Activated T-cell treated with anti-CD3 and anti-CD28 coated beads for 48 hours (primary cell): ENCODE measurements around the gene ZNF142.
A peak's percentile ranks its signal among the peaks of the same experiment; 100 is the strongest.
"Not testable (repeated sequence)": the region's sequence is repeated elsewhere in the genome, so short reads cannot be mapped to it uniquely, and the experiment has no call there.

Experiments used
- DNase-seq: peaks from one replicate; pipeline ENCODE4 v3.0.0-alpha.2; 2020; ENCODE audit warnings: low read depth

ZNF142 gene, protein sequence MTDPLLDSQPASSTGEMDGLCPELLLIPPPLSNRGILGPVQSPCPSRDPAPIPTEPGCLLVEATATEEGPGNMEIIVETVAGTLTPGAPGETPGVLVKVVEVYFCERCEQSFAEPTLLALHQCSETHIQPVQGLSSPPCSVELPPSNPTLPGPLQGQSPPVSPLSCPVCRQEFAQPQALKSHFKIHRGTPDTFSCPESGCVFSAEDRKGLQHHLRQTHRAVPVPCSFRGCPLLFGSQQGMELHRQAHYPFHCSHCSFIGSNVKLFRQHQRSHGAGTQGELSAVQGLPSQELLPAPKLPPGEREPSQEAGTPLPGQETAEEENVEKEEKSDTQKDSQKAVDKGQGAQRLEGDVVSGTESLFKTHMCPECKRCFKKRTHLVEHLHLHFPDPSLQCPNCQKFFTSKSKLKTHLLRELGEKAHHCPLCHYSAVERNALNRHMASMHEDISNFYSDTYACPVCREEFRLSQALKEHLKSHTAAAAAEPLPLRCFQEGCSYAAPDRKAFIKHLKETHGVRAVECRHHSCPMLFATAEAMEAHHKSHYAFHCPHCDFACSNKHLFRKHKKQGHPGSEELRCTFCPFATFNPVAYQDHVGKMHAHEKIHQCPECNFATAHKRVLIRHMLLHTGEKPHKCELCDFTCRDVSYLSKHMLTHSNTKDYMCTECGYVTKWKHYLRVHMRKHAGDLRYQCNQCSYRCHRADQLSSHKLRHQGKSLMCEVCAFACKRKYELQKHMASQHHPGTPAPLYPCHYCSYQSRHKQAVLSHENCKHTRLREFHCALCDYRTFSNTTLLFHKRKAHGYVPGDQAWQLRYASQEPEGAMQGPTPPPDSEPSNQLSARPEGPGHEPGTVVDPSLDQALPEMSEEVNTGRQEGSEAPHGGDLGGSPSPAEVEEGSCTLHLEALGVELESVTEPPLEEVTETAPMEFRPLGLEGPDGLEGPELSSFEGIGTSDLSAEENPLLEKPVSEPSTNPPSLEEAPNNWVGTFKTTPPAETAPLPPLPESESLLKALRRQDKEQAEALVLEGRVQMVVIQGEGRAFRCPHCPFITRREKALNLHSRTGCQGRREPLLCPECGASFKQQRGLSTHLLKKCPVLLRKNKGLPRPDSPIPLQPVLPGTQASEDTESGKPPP (N-terminal part only)

DNA sequence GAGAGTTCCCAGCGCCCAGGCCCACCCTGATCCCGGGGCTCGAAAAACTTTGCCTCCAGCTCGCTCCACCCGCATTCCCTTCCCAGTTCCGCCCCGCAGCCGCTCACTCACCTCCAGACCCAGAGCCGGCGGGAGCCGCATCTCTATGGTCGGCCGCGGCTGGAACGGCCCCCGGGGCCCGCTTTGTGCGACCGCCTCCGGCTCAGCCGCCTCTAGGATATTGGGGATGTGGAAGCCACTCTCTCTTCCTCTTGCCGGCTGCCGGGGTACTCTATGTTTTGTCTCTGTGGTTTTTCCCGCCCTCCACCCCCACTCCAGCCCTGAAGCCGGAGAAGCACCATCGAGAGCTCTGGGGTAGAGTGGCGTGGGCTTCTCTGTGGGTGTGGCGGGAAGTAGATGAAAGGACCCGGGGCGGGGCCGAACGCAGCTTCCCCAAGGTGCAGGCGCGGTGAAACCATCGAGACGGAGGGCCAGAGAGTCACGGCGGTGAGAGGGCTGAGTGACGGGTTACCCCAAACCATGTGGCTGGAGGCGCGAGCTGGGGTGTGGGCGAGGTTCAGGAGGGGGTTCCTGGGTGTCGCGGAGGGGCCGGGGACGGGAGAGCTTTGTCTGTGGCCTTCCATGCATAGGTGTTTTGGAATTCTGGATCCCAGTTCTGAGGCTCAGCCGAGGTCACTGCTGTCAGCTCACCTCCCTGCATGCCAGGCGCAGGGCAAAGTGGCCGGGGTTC lies at the start of gene ZNF142, which contains the start of gene BCS1L:
ZNF142 (minus strand) TSS at position 366 of the 730 bp plus-strand sequence. CDS start 3,194 bp downstream, outside the sequence.
BCS1L (plus strand) TSS at position 426 of the 730 bp plus-strand sequence. CDS start 1,305 bp downstream, outside the sequence.
- peak; percentile 94 for DNase-seq

DNA sequence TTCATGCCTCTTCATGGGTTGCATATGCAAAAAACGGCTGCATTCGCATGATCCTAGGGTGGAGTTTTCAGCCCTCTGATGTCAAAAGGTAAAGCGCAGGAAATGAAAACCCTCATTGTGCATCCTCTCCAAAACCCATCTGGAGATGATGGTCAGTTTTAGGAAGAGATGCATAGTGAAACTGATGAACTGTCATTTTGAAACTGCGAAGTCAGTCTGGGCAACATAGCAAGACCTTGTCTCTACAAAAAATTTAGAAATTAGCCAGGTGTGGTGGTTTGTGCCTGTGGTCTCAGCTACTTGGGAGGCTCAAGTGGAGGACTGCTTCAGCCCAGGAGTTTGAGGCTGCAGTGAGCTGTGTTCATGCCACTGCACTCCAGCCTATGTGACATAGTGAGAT lies 48.7 kb upstream of the ZNF142 start:
- DNase-seq: no peak

DNA sequence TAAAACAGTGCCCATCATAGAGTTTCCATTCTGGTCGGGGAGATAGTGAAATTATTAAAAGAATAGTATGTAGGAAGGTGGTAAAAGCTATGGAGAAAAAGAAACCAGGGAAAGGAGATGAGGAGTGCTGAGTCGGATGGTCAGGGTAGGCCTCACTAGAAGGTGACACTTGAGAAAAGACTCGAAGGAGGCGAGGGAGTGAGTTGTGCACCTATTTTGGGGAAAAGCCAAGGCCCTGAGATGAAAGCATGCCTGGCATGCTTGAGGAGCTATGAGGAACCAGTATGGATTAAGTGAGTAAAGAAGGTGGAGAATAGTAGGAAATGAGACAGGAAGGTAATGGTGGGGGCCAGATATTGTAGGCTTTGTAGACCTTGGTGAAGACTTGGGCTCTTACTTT lies 43.9 kb upstream of the ZNF142 start:
- DNase-seq: no peak

DNA sequence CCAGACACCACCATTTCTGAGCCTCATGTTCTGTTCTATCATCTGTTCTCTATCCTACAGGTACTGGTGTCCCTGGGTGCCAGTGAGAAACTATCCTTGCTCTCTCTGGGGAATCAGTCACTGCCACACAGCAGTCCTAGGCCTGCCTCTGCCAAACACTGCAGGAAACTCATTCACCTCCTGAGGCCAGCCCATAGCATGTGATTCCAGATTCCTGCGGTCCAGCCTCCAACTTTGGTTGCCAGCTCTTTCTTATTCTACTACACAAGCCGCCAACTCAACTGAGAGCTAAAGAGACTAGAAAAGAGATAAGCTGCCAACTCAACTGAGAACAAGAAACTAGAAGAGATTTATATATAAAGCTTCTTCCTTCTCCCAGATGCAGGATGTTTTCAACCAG lies 42.4 kb upstream of the ZNF142 start:
- no peak for DNase-seq

DNA sequence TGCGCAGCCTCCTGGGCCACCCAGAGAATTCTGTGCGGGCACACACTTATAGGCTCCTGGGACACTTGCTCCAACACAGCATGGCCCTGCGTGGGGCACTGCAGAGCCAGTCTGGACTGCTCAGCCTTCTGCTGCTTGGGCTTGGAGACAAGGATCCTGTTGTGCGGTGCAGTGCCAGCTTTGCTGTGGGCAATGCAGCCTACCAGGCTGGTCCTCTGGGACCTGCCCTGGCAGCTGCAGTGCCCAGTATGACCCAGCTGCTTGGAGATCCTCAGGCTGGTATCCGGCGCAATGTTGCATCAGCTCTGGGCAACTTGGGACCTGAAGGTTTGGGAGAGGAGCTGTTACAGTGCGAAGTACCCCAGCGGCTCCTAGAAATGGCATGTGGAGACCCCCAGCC lies 39.5 kb upstream of the ZNF142 start:
- no peak for DNase-seq

DNA sequence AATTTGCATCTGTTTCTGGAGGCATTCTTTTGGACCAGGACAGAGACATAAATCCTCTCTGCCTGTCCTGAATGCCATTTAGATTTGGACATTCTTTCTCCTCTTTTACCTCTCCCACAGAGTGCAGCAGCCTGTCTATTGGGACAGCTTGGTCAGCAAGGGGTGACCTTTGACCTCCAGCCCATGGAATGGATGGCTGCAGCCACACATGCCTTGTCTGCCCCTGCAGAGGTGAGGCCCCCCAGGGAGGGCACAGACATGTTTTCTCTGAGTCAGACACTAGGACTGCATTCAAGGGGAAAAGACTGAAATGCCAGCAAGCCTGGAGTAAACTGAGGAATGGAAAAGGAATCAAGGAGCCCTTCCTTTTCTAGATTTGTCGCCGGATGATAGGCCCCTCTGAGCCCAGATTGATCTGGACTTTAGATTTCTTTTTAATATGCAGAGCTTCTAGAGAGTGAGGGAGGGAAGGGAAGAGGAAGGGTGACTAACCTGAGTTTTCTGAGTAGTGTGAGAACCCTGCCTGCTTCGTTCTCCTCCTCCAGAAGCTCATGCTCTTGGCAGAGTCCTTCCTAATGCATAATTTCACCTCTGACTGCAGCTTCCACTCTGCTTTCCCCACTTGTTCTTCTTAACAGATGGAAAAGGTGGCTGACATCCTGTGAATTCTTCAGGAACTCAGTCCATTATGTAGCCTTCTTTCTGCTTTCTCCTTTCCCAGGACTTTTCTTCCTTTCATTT lies 35.2 kb upstream of the ZNF142 start:
- no peak for DNase-seq

DNA sequence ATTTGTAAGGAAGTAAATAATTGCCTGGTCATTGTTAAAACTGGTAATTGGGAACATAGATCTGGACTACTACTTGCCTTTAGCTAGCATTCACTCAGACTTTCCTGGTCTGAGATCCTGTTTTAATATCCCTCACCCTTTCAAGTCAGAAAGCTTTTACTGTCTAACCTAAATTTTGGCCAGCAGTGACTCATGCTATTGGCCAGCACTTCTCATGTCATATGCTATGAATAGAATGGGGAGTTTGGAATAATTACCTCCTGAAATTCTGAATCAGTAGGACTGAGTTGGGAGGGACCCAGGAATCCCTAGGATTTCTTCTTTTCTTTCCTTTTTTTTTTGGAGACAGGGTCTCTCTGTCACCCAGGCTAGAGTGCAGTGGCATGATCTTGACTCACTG lies 31.8 kb upstream of the ZNF142 start:
- DNase-seq: no peak

DNA sequence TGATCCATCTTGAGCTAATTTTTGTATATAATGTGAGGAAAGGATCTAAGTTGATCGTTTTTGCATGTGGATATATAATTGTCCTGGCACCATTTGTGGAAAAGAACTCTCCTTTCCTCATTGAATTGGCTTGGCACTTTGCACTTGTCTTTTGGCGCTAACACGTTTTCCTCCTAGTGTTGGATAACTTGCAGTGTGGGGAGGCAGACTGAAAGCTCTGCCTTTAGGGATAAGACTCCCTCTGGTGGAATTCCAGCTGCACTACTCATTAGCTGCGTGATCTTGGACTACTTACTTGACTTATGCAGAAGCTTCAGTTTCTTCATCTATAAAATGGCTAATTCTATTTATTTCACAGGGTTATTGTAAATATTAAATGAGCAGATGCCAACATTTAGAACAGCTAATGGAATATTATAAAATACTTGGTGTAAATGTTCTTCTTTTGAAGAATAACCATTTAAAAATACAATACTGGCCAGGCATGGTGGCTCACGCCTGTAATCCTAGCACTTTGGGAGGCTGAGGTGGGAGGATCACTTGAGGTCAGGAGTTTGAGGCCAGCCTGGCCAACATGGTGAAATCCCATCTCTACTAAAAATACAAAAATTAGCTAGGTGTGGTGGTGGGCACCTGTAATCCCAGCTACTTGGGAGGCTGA lies 28.1 kb upstream of the ZNF142 start:
- not testable (repeated sequence) for DNase-seq

DNA sequence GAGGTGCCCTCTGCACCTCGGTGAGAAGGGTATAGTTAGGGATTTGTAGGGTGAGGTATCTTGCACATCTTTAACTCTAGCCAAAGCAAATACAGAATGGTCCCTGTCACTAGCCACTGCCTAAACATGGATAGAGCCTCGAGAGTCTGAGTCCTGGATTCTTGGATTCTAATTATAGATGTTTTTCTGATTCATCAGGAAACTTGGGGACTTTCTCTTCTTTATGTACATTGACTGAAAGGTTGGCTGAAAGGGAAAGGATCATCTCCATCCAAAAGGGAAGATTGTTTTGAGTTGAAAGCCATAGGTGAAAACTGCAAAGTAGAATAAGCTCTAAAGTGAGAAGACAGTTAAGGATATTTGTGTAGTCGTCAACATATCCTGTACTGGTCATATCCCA lies 20.6 kb upstream of the ZNF142 start:
- no peak for DNase-seq

DNA sequence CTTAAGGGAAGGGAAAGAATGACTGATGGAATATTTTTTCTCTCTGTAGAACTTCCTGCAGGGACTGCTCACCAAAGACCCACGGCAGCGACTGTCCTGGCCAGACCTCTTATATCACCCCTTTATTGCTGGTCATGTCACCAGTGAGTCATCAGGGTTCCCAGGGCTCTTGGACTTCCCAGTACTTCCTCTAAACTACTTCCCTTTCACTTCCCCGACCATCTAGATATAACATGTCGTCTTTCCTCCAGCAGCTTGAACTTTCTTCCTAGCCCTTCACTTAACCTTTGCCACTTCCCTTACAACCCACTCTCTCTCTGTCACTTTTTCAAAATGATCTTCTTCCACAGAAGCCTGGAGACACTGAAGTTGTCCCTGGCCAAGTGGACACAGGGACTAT lies 19.7 kb upstream of the ZNF142 start:
- DNase-seq: no peak

DNA sequence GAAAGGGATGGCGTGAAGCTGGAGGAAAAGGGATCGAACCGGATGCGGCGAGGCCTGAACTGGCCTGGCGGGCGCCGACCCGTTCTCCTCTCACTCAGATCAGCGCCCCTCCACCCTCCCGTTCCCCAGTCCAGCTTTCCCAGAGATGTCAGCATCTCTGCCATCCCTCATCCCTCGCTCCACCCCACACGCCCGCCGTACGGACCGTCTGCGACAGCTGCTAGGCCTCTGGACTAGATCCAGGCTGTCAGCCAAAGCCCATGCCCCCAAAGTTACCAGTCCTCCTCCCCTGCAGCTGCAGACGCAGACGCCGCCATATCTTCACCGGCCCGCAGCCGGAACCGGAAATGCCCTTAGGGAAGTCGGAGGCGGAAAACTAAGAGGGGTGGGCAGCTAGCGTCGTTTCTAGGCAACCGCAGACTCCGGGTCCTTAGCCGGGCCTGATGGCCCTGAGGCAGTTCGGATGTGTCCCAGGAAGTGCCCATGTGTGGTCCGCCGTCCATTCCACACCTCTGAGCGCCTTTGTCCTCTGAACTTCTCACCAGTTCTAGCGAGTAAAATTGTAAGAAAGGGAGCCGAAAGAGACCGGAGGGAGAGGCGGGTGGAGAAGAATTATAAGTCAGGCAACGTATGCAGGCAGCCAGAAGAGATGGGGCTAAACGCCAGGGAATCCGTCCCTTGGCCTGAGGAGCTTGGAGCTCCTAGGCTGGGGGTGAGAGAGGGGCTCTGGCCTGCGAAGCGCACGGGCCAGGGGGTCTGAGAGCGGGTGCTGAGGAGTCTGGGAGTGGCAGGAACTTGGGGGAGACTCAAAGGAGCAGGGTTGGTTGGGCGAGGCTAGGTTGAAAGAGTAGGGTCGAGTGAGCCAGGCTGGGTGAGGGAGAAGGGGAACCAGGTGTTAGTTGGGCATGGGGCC lies 12.5 kb upstream of the ZNF142 start, which contains the start of the genes RNF25 and STK36:
RNF25 (minus strand) TSS at position 349 of the 913 bp plus-strand sequence; CDS start at position 317, 32 bp downstream.
STK36 (plus strand) TSS at position 433 of the 913 bp plus-strand sequence. CDS start 744 bp downstream, outside the sequence.
- peak; percentile 79 for DNase-seq

DNA sequence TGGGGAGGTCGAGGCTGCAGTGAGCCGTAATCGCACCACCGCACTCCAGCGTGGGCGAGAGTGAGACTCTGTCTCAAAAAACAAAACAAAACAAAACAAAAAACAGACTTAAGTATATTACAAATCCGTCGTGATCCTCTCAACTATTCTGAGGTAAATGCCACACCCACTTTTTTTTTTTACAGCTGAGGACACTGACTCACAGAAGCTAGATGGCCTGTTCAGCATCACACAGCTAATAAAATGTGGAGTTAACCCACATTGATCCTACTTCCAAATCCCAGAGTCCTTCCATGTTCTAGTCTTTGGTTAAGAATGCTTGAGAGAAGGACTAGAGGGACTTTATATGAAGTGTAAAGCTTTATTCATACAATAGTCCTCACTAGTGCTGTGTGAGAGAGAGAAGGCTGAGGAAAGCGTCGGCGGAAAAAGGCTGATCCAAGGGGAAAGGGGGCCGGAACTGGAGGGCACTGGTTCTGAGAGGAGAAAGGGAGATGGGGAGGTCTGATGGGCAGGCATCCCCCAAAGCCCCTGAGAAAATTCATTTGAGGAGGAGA lies 11.8 kb upstream of the ZNF142 start:
- no peak for DNase-seq

DNA sequence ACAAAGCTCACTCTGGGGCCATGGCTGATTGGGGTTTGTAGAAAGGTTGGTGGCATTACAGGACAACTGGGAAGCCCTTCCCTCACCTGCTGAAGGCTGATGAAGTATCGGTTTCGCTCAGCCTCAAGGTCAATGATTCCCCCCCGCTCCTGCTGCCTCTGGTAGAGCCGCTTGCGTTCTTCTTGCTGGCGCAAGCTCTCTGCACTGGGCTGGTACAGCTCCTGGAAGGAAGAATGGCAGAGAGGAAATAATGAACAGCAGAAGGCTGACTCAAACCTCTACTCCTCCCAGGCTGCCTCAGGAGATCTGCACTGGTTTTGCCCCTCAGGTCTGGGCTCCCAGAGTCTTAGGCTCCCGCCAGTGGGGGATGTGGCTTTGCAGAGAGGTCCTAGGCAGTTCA lies 5.2 kb upstream of the ZNF142 start:
- DNase-seq: no peak

DNA sequence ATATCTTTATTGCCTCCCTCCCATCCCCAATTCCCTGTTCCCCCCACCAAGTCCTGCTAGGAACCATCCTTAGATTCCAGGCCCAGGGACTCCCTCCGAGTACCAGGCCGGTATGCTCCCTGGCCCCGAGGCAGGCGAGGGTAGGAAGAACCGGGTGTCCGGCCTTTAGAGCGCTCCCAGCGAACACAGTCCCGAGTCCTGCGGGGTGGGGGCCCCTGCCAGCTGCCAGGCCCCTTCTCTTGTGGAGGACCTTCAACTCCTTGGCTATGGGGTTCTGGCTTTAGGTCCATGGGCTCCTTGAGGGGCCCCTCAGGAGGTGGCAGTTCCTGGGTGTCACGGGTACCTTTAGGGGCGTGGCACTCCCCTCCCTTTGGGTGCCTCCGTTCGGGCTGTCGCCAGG lies 4.5 kb upstream of the ZNF142 start:
- DNase-seq: no peak

DNA sequence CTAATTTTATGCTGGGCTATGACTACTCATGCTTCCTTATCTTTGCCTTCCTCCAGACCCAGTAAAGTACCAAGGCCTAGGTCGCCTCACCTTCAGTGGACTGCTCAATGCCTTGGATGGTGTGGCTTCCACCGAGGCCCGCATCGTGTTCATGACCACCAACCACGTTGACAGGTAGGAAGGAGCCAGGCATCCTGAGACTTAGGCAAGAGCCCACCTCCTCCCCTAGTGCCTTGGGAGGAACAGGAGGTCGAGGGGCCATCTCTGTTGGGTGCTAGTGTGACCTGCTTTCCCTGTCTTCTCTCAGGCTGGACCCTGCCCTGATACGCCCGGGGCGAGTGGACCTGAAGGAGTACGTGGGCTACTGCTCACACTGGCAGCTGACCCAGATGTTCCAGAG lies 3.4 kb upstream of the ZNF142 start:
- no peak for DNase-seq

DNA sequence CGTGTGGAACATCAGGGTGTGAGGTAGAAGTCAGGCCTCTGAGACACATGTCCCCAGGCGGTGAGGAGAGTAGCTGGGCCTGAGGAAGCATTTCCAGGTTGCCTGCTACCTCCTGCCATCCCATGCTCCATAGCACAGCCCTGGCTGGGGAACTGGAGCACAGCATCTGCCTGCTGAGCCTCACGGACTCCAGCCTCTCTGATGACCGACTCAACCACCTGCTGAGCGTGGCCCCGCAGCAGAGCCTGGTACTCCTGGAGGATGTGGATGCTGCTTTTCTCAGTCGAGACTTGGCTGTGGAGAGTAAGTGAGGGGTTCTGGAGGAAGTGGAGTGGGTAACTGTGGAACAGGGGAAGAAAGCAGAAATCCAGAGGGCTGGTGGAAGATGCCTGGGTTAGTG lies 3.0 kb upstream of the ZNF142 start:
- no peak for DNase-seq

DNA sequence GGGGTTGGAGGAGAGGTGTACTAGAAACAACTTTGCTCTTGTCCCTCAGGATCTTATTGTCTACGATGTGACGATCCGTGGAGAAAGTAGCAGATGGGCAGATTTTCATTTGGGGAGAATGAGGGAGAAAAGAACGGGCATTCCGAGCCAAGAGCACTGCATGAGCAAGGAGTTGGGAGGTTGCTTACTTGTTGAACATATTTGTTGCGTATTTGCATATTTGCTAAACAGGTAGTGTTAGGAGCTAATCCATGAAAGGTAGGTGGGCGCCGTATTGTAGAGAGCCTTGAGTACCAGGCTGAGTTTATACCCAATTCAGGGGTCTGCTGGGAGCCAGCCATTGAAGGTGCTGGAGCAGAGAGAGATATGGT lies 550 bp upstream of the ZNF142 start:
- no peak for DNase-seq

DNA sequence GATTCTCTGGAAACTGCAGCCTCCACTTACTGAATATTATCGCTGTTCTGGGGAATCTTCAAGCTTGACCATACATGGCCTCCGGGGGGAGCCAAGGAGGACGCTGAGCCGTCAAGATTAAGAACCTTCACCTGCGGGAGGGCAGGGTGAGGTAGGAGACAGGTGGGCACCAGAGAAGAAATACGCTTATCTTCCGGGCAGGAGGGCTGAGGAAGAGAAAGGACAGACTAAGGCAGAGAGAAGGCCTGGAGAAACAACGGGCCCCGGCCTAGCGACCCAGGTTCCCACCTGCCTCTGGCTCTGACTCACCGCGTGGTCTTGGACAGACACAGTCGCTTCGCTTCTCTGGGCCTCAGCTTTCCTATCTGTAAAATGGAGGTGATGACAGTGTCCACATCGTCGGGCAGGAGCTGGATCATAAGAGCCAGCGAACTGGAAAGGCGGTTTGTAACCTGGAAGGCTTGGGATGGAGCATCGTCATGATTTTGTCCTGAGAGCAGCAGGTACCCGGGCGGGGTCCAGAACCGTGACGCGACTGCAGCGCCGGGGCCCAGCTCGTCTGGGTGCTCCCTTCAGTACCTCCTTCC lies 659 bp downstream of the ZNF142 start:
- peak; percentile 39 for DNase-seq
